Muscle of arm (tissue), 12 donors: ENCODE results near the gene SEMA5B. TPM values are rescaled to one million over a fixed set of nuclear protein-coding genes. Genes with fewer than 3 reads are reported as not detected.

Experiments used
- DNase-seq: peaks from one replicate; pipeline ENCODE4 v3.0.0-alpha.2; 2013
- polyA plus RNA-seq, 12 donors: library from polyadenylated mRNA; unstranded; fragments of 120-200 nt; gene quantifications; one replicate each; pipeline ENCODE4 v1.2.1, GENCODE V29; 2013; ENCODE audit not compliant: insufficient read length in 12 of 12

SEMA5B gene
- polyA plus RNA-seq, 12 donors = 13.4 to 46.2 (median 24.6) TPM; not detected in 1

DNA sequence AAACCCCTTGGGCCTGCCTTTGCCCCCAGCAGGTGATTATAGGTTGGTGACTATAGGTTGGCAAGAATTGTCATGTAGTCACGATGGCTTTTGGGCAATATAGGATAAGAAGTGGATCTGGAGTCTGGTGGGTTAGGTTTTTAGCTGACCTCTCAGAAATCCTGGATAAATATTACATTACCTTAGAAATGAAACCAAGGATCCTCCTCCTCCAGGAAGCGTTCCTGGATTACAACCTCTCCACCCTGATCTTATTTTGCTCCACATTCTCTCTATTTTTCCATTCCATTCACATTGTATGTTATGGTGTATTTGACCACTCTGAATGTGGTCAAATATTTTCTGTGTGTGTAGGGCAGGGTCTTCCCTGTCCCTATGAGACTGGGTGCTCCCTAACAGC is 82.3 kb downstream of the SEMA5B start:
- DNase-seq = no peak

GRCh38 chr3:122944671-122945161 is 82.8 kb downstream of the SEMA5B start:
- no peak for DNase-seq

GRCh38 chr3:122943828-122944190 is 83.8 kb downstream of the SEMA5B start:
- DNase-seq = no peak

- DNase-seq = peak; percentile 46
Measured at GRCh38 chr3:122942937-122943827, 84.4 kb downstream of the SEMA5B start.

DNA sequence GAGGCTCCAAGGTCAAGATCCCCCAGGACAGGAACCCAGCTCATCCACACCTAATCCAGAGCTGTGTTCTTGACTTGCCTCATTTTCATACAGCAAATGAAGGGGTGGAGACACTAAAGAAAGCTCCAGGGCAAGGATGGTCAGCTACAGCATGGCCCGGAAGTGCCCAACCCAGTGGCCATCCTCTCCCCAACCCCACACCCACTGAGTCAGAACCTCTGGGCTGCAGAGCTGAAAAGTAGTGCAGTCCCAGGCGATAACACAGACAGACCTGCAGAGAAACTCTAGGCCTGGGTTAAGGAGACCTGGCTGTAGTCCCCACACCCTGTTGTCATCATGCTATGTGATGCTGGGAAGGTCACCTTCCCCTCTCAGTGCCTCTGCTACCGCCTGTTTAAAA is 85.3 kb downstream of the SEMA5B start:
- DNase-seq = no peak

- no peak for DNase-seq
Measured at GRCh38 chr3:122941228-122942206, 86.0 kb downstream of the SEMA5B start.

GRCh38 chr3:122940628-122941086 is 86.9 kb downstream of the SEMA5B start:
- DNase-seq = peak; percentile 34

GRCh38 chr3:122938783-122939425 is 88.7 kb downstream of the SEMA5B start:
- DNase-seq = no peak

- no peak for DNase-seq
Measured at GRCh38 chr3:122937745-122938144, 89.8 kb downstream of the SEMA5B start.

GRCh38 chr3:122936986-122937385 is 90.6 kb downstream of the SEMA5B start:
- no peak for DNase-seq

GRCh38 chr3:122936335-122936734 is 91.2 kb downstream of the SEMA5B start:
- no peak for DNase-seq

- no peak for DNase-seq
Measured at GRCh38 chr3:122934251-122934650, 93.3 kb downstream of the SEMA5B start.

DNA sequence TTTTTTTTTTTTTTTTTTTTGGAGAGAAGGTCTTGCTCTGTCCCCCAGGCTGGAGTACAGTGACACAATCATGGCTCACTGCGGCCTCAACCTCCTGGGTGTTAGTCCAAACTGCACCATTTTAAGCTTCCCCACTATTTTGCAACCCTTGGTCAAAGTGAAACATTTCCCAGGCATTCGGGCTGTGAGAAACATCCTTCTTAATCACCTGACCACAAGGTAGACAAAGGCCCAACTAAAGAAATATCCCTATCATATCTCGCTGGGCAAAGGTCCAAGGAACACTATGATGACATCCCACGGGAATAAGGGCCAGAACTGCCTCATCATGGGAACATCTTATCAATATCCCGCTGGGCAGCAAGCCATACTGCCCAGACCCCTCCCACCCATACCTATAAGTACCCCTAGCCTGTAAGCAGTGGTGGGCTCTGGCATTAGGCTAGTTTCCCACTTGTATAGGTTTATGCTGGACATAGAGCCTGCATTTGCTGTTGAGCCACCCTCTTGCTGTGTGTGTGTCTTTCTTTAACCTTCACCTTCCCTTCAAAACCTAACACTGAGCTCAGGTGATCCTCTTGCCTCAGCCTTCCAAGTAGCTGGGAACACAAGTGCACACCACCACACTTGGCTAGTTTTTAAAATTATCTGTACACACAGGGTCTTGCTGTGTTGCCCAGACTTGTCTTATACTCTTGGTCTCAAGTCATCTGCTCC is 95.2 kb downstream of the SEMA5B start:
- no peak for DNase-seq

DNA sequence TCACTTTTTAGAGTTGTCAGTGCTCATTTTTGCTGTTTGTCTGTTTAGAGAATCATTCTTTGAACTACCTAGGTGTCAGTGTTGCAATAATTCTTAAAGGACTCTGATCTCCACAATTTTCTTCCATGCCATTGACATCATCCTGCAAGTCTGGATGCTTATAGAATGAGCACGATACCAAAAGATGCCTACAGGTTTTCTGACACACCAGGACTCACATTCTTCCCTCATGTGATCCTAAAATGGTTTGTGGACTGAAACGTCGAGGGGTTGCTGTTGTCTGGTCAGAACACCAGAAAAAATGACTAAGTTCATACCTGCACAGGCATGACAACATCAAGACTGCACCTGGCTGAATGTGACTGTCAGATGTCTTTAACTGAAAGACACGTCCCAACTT is 95.9 kb downstream of the SEMA5B start:
- DNase-seq = no peak

GRCh38 chr3:122930063-122930997 is 97.2 kb downstream of the SEMA5B start:
- no peak for DNase-seq

DNA sequence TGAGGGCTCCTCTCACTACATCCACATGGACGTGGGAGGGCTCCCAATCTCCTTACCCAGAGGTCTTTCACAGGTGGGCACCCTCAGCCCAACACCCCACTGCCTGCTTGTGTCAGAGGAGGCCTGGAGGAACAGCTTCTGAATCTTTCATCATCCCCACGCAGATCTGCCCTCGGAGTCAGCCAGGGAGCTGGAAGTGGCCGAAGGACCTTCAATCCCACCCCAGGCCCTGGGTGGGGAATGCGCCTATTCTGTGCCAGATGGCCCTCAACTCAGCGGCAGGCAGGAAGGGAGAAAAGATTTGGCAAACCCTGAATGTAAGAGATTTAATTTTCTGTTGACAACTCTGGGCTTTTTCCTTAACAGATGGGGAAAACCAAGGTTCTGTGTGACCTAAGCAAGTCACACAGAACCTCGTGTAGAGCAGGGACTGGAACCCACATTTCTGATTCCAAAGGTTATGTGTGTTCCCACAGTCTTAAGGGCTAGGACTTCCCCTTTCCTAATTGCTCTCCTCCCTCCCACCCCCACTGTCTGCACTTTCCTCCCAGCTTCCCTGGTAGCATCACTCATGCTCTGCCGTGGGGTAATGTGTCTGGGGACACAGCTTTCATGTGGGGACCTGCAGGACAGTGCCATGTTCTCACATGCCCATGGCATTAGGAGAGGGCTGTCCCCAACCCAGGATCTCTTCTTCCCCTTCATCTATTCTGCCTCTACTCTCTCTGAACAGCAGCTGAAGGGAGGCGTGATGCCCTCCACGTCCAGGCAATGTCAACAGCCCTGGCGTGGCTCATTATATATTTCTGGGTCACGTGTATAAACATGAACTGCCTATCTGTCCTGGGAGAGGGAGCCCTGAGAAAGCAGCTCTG is 98.1 kb downstream of the SEMA5B start:
- DNase-seq = no peak

GRCh38 chr3:122928396-122929187 is 99.0 kb downstream of the SEMA5B start:
- no peak for DNase-seq

- DNase-seq = no peak
Measured at GRCh38 chr3:122927726-122928125, 99.8 kb downstream of the SEMA5B start.
